Vagina (tissue), 2 donors: ENCODE results near the gene TBCC. TPM values are rescaled to one million over a fixed set of nuclear protein-coding genes. Genes with fewer than 3 reads are reported as not detected.
"Not testable (repeated sequence)": the region's sequence is repeated elsewhere in the genome, so short reads cannot be mapped to it uniquely, and the experiment has no call there.

Experiments
- DNase-seq, 2 donors: peaks; one replicate each; pipeline ENCODE4 v3.0.0-alpha.2; 2017; ENCODE audit errors: extremely low spot score in 2 of 2
- H3K27ac ChIP-seq: fragments of 200-600 bp; sonication (generic); one replicate; pipeline ENCODE4 v1.5.1; 2019
- H3K27me3 ChIP-seq: fragments of 200-600 bp; sonication (generic); one replicate; pipeline ENCODE4 v1.5.1; 2019
- H3K36me3 ChIP-seq, 2 donors: fragments of 200-600 bp; sonication (generic); one replicate each; pipeline ENCODE4 v1.5.1; 2017 to 2019
- H3K4me1 ChIP-seq: fragments of 200-600 bp; sonication (generic); one replicate; pipeline ENCODE4 v1.5.1; 2019
- H3K4me3 ChIP-seq, 2 donors: fragments of 200-600 bp; sonication (generic); 1 replicate in 1 of 2; 2 replicates in 1 of 2; pipeline ENCODE4 v1.5.1; 2016 to 2019
- H3K9me3 ChIP-seq: fragments of 200-600 bp; sonication (generic); one replicate; pipeline ENCODE4 v1.5.1; 2019
- POLR2A ChIP-seq, 2 donors: fragments of 450-650 bp; IDR thresholded peaks; one replicate each; pipeline ENCODE4 v1.6.1; 2017; ENCODE audit warnings: antibody characterized with exemption in 2 of 2, mild to moderate bottlenecking in 2 of 2, moderate library complexity in 2 of 2
- POLR2AphosphoS5 ChIP-seq, 2 donors: sonication (generic); formaldehyde crosslinking; IDR thresholded peaks; one replicate each; pipeline ENCODE4 v1.9.0; 2017; ENCODE audit warnings: antibody characterized with exemption in 2 of 2, mild to moderate bottlenecking in 2 of 2, low read depth in 1 of 2; ENCODE audit not compliant: insufficient read depth in 1 of 2
- intact Hi-C: fragments of 100-400 bp; cut with DNase I; formaldehyde crosslinking; loops from one replicate; pipeline ENCODE4 v1.15.1; 2023
- total RNA-seq: library from RNA; depleted of rRNA; stranded (reverse); fragments of >200 nt; gene quantifications from one replicate; pipeline ENCODE4 v1.2.3, GENCODE V29; 2016
- TF ChIP-seq, protein P1 (sequence below), 3 experiments: fragments of 450-650 bp in 2 of 3; fragments of 200-600 bp in 1 of 3; sonication (generic) in 1 of 3; IDR thresholded peaks; one replicate each; pipeline ENCODE4 v1.5.1; 2017 to 2019; ENCODE audit warnings: antibody characterized with exemption in 3 of 3, mild to moderate bottlenecking in 2 of 3, moderate library complexity in 2 of 3

Gene TBCC
- total RNA-seq, 1 donor from 2014 or later, result 16.7 TPM

DNA sequence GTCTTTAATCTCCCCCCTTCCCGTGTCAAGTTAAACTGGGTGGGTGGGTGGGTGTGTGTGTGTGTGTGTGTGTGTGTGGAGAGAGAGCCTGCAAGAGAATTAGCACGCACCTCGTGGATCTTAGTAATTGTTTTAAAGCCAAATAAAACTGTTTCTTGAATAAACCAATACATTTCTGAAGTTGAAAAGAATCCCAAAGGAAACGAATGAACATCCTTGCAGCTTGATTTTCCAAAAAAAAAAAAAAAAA is 35.6 kb upstream of the TBCC start:
- intact Hi-C loops, result loop anchor here (5.0 kb wide), 1 partner anchor 101 kb away; no protein-coding TSS in a partner anchor
- no peaks in the 10 kb centered on the region for H3K36me3 ChIP-seq
- H3K9me3 ChIP-seq, result no peaks in the 10 kb centered on the region
- H3K27me3 ChIP-seq, result no peaks in the 10 kb centered on the region
- no peak for TF ChIP-seq POLR2AphosphoS5 (IDR thresholded peaks at IDR 0.05; ENCODE audit: insufficient read depth in 1 of 2, low read depth in 1 of 2)
- H3K4me3 ChIP-seq, result peak overlapping the region; percentile 31 to 96
- H3K27ac ChIP-seq, result peak overlapping the region; percentile 100
- peaks cover 36% of the 10 kb centered on the region for H3K4me1 ChIP-seq
- no peak for DNase-seq

DNA sequence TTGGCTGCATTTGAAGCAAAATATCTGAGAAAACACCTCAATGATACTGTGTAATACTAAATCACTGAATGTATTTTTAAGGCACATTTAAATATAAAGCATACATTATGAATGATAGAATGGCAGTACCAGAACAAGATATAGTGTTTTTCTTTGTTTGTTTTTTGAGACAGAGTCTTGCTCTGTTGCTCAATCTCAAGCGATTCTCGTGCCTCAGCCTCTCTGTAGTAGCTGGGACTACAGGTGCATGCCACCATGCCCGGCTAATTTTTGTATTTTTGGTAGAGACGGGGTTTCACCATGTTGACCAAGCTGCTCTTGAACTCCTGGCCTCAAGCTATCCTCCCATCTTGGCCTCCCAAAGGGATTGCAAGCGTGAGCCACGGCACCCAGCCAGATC is 33.6 kb upstream of the TBCC start:
- H3K4me1 ChIP-seq, result peaks cover 16% of the 10 kb centered on the region

DNA sequence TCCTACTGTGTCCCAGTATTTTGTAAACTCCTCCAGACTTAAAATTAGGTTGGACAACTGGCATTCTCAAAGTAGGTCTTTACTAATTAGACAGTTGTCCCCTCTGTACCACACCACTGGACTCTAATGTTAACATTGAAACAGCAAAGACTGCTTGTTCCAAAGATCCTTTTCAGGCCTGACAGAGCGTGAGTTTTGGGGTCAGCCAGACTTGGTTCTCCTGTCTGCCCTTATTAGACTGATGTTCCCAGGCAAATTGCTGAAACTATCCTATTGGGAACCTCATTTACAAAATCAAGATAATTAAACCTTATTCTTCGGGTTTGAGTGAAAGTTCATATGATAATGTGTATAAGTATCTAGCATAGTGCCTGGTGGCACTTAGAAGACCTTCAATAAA is 32.2 kb upstream of the TBCC start:
- no peak overlapping the region for H3K4me3 ChIP-seq
- peaks cover 15% of the 10 kb centered on the region for H3K4me1 ChIP-seq
- no peaks in the 10 kb centered on the region for H3K9me3 ChIP-seq
- no peak overlapping the region for H3K27ac ChIP-seq
- intact Hi-C loops, result no loop called here
- no peak for TF ChIP-seq POLR2AphosphoS5 (IDR thresholded peaks at IDR 0.05; ENCODE audit: insufficient read depth in 1 of 2, low read depth in 1 of 2)
- TF ChIP-seq, protein P1, sequence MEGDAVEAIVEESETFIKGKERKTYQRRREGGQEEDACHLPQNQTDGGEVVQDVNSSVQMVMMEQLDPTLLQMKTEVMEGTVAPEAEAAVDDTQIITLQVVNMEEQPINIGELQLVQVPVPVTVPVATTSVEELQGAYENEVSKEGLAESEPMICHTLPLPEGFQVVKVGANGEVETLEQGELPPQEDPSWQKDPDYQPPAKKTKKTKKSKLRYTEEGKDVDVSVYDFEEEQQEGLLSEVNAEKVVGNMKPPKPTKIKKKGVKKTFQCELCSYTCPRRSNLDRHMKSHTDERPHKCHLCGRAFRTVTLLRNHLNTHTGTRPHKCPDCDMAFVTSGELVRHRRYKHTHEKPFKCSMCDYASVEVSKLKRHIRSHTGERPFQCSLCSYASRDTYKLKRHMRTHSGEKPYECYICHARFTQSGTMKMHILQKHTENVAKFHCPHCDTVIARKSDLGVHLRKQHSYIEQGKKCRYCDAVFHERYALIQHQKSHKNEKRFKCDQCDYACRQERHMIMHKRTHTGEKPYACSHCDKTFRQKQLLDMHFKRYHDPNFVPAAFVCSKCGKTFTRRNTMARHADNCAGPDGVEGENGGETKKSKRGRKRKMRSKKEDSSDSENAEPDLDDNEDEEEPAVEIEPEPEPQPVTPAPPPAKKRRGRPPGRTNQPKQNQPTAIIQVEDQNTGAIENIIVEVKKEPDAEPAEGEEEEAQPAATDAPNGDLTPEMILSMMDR (IDR thresholded peaks at IDR 0.05), result no peak
- no peaks in the 10 kb centered on the region for H3K27me3 ChIP-seq
- no peaks in the 10 kb centered on the region for H3K36me3 ChIP-seq
- no peak for DNase-seq

More for the DNA sequence above, 33.6 kb upstream of the TBCC start:
- intact Hi-C loops, result no loop called here
- DNase-seq, result no peak
- Histone ChIP-seq H3K27ac (no peak overlapping the region), H3K9me3 (no peaks in the 10 kb centered on the region), H3K36me3 (no peaks in the 10 kb centered on the region), H3K27me3 (no peaks in the 10 kb centered on the region), H3K4me3 (no peak overlapping the region)
- no peak for TF ChIP-seq POLR2AphosphoS5 (IDR thresholded peaks at IDR 0.05; ENCODE audit: insufficient read depth in 1 of 2, low read depth in 1 of 2)
- TF ChIP-seq, protein P1 (IDR thresholded peaks at IDR 0.05), result no peak
- TF ChIP-seq POLR2A (IDR thresholded peaks at IDR 0.05), result no peak

DNA sequence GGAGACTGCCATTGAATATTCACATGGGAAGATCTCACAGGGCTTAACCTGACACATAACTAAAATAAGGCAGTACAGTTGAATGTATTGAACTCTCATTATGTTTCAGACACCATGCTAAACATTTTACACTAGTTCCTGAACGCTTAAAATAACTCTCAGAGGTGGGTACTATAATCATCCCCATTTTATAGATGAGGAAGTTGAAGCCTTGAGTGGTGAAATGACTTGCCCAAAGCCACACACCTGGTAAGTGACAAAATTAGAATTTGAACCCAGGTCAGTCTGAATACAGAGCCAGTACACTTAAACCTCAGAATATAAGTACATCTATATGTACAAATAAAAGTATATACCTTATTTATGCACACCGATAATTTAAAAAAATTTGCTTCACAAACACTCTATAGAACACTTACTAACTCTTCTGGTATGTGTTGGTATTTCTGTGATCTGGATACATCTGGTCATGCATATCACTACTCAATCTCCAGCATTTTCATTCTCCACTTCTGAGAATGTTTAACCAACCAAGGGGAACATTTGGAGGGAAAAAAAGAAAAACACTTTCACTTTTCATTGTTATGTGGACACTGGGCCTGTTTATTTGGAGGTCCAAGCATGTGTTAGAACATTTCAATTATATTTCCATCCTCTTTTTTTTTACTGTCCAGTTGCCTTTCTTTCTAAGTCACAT is 31.4 kb upstream of the TBCC start:
- no peak overlapping the region for H3K4me3 ChIP-seq
- no peak for TF ChIP-seq POLR2AphosphoS5 (IDR thresholded peaks at IDR 0.05; ENCODE audit: insufficient read depth in 1 of 2, low read depth in 1 of 2)
- TF ChIP-seq, protein P1 (IDR thresholded peaks at IDR 0.05), result no peak
- no peak for TF ChIP-seq POLR2A (IDR thresholded peaks at IDR 0.05)
- intact Hi-C loops, result no loop called here
- H3K4me1 ChIP-seq, result peaks cover 15% of the 10 kb centered on the region
- no peaks in the 10 kb centered on the region for H3K36me3 ChIP-seq
- no peak for DNase-seq
- H3K9me3 ChIP-seq, result no peaks in the 10 kb centered on the region
- no peak overlapping the region for H3K27ac ChIP-seq
- no peaks in the 10 kb centered on the region for H3K27me3 ChIP-seq

DNA sequence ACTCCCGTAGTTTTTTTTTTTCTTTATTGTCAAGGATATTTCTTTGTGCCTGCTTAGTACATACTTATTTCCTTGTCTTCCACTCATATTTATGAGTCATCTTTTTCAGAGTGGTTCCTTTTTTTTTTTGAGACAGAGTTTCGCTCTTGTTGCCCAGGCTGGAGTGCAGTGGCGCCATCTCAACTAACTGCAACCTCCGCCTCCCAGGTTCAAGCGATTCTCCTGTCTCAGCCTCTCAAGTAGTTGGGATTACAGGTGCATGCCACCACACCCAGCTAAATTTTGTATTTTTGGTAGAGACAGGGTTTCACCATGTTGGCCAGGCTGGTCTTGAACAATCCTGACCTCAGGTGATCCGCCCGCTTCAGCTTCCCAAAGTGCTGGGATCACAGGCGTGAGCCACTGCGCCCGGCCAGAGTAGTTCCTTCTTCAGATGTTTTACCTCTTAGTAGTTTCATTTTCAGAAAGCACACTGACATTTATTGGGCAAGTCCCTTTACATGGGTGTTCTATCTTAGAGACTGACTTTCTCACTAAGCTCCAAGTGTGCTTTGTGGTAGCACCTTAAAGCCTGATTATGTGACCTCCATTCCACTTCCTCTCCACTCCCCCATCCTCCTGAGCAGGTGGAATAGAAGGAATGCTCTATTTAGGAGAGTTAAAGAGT is 29.1 kb upstream of the TBCC start:
- H3K9me3 ChIP-seq, H3K27me3 ChIP-seq, H3K36me3 ChIP-seq, H3K4me3 ChIP-seq, DNase-seq, intact Hi-C loops: not testable (repeated sequence)
- Histone ChIP-seq H3K4me1 (peaks cover 20% of the 10 kb centered on the region), H3K27ac (peak overlapping the region; percentile 46)

DNA sequence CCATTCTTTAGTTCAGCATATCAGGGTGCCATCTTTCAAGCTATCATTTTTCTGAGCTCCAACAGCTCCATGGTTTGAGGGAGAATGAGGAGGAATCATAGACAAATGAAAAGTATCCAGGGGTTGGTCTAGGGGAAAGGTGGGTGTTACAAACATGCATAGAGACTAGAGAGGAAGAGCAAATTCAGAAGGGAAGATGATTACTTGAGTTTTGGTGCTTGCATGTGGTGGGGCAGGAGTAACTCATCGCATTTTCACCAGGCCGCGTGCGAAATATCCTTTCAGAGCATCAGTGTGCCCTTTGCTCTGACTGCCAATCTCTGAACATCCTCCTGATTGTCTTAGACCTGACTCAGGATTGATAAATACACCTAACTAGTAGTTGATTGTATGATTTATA is 28.3 kb upstream of the TBCC start:
- no peaks in the 10 kb centered on the region for H3K36me3 ChIP-seq
- H3K9me3 ChIP-seq, result no peaks in the 10 kb centered on the region
- peaks cover 20% of the 10 kb centered on the region for H3K4me1 ChIP-seq
- DNase-seq, result no peak
- intact Hi-C loops, result no loop called here
- TF ChIP-seq POLR2AphosphoS5 (IDR thresholded peaks at IDR 0.05; ENCODE audit: insufficient read depth in 1 of 2, low read depth in 1 of 2) (no peak), POLR2A (IDR thresholded peaks at IDR 0.05) (no peak)
- TF ChIP-seq, protein P1 (IDR thresholded peaks at IDR 0.05), result no peak
- H3K27ac ChIP-seq, result no peak overlapping the region
- H3K4me3 ChIP-seq, result no peak overlapping the region
- no peaks in the 10 kb centered on the region for H3K27me3 ChIP-seq
